HL-60 (cell line): ENCODE measurements around the gene CCL11.

ENCODE experiments used
- CTCF ChIP-seq: IDR thresholded peaks from one replicate; pipeline ENCODE4 v1.5.1; 2011; ENCODE audit warnings: low read length, control low read depth, inconsistent platforms; ENCODE audit not compliant: insufficient read depth
- GABPA ChIP-seq: IDR thresholded peaks from 2 replicates; pipeline ENCODE4 v1.6.1; 2012; ENCODE audit warnings: low read depth
- REST ChIP-seq: IDR thresholded peaks from 2 replicates; pipeline ENCODE4 v1.6.1; 2012; ENCODE audit warnings: low read depth; ENCODE audit not compliant: insufficient replicate concordance

DNA sequence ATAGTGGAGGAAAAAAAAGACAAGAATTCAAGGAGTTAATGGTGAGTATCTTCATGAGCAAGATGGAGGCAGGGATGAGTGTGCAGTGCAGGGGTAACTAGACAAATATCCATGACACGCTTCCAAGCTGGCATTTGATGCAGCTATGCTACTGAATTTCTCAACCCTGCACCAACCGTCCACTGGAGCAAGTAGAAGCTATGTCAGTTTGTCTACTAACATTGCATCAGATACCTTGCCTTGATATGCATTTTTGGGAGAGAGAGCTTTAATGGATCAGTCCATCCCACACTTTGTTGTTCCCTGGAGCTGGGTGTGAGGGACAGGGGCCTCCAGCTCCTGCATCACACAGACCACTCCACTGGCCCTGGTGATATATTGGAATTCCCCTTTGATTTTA, 16.4 kb downstream of the CCL11 start:
- TF ChIP-seq CTCF (no peak), GABPA (no peak), REST (no peak)
